Measurements from ENCODE around the gene FBXO38.

Gene FBXO38

DNA sequence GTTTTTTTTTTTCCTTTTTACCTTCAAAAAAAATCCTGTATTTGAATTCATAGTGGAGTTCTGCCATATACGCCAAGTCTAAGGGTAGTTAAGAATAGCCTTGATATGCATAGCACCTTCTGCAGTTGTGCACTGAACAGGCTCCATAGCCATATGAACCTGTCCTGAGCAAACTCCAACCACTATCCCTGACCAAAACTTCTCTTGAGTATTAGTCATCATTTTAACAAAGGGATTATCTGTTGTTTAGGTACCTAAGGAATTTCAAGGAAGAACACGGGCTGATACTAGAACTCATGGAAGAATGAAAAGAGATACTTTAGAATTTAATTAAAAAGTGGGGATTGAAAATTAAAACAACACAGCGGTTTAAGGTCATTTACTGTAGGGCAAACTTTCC is 1.9 kb upstream of the FBXO38 start:
- TF ChIP-seq, protein P1, sequence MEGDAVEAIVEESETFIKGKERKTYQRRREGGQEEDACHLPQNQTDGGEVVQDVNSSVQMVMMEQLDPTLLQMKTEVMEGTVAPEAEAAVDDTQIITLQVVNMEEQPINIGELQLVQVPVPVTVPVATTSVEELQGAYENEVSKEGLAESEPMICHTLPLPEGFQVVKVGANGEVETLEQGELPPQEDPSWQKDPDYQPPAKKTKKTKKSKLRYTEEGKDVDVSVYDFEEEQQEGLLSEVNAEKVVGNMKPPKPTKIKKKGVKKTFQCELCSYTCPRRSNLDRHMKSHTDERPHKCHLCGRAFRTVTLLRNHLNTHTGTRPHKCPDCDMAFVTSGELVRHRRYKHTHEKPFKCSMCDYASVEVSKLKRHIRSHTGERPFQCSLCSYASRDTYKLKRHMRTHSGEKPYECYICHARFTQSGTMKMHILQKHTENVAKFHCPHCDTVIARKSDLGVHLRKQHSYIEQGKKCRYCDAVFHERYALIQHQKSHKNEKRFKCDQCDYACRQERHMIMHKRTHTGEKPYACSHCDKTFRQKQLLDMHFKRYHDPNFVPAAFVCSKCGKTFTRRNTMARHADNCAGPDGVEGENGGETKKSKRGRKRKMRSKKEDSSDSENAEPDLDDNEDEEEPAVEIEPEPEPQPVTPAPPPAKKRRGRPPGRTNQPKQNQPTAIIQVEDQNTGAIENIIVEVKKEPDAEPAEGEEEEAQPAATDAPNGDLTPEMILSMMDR (IDR thresholded peaks at IDR 0.05; ENCODE audit: low read depth, low read length, missing control alignments): no peak
- no peak for DNase-seq (ENCODE audit: extremely low read depth, low read depth)
- no peak overlapping the region for H3K4me3 ChIP-seq (replicated peaks; ENCODE audit: low read depth, low read length)

DNA sequence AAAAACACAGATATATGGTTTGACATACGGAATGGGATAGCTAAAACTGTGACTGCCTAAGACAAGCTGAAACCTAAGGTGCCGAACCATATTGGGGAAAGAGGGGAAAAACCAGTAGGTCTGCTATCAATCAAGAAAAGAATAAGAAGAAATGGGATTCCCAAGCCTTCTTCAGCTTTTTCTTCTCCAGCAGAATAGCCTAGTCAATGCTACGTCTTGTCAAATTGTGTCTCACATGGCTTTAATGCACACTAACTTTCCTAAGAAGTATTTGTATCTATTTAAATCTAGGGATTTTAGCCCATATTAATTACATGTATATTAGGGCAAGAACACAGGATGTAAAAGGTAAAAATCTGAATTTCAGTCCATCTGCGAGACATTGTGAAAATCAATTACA is 797 bp upstream of the FBXO38 start:
- no peak for DNase-seq (ENCODE audit: extremely low read depth, low read depth)
- TF ChIP-seq, protein P1 (IDR thresholded peaks at IDR 0.05; ENCODE audit: low read depth, low read length, missing control alignments): no peak
- H3K4me3 ChIP-seq (replicated peaks; ENCODE audit: low read depth, low read length): peak overlapping the region; percentile 82

DNA sequence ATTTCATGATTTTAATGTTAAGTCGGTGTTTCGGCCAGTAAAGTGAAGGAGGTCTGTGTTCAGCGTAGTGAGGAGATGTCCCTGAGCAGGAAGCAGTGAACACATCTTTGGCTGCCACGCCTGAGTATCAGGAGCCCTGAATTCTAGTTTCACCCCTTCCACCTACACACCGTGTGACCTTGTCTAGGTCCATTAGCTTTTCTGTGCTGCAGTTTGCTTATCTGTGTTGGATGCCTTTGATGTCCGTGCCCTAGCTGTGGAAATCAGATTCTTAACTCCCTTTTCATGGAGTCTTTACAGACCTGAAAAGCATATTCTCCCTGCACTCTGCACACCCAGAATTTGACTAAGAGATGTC is 601 bp downstream of the FBXO38 start:
- DNase-seq (ENCODE audit: extremely low read depth, low read depth): no peak
- H3K4me3 ChIP-seq (replicated peaks; ENCODE audit: low read depth, low read length): peak overlapping the region; percentile 82
- TF ChIP-seq, protein P1 (IDR thresholded peaks at IDR 0.05; ENCODE audit: low read depth, low read length, missing control alignments): no peak

DNA sequence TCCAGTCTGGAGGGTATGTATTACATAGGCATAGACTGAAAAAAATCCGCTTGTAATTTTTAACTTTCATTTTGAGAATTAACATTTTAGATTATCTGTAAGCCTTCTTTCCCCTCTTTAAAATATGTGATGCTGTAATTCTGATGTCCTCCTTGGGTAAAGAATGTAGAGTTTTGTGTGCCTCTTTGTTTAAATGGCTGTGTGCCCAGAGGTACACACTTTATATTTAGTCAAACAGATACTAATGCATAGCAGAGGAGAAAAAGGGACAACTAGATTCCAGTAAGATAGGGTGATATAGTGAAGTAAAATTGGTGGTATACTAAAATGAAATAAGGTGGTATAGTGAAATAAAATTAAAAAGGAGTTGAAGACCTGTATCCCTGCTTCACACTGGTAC is 1.3 kb downstream of the FBXO38 start:
- TF ChIP-seq, protein P1 (IDR thresholded peaks at IDR 0.05; ENCODE audit: low read depth, low read length, missing control alignments): no peak
- peak overlapping the region; percentile 82 for H3K4me3 ChIP-seq (replicated peaks; ENCODE audit: low read depth, low read length)
- DNase-seq (ENCODE audit: extremely low read depth, low read depth): no peak

DNA sequence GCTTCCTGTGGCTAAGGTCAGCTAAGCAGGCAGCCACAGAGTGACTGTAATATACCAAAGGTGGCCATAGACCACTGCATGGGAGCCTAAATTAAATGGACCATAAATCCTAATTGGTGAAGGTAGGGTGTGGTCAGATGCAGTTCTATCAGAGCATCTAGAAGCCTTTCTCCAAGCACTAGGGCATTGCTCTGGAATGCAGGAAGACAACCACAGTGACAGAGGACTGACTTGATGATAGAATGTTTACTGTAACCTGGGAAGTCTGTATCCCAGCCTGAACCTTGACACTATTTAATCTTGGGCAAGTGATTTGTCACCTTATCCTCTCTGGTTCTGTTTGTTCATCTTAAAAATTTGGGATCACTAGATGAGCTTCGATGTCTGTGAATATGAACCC is 2.3 kb downstream of the FBXO38 start:
- TF ChIP-seq, protein P1 (IDR thresholded peaks at IDR 0.05; ENCODE audit: low read depth, low read length, missing control alignments): no peak
- DNase-seq (ENCODE audit: extremely low read depth, low read depth): no peak
- H3K4me3 ChIP-seq (replicated peaks; ENCODE audit: low read depth, low read length): no peak overlapping the region

DNA sequence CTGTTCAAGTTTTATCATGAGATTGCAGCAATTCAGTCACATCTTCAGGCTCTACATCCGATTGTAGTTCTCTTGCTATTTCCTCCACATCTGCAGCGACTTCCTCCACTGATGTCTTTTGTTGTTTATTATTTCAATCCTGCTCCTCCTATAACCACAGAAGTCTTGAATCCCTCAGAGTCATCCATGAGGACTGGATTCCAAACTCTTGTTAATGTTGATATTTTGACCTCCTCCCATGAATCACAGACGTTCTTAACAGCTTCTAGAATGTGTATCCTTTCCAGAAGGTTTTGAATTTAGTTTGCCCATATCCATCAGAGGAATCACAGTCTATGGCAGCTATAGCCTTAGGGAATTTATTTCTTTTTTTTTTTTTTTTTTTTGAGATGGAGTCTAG is 3.6 kb downstream of the FBXO38 start:
- TF ChIP-seq, protein P1 (IDR thresholded peaks at IDR 0.05; ENCODE audit: low read depth, low read length, missing control alignments): no peak
- H3K4me3 ChIP-seq (replicated peaks; ENCODE audit: low read depth, low read length): no peak overlapping the region
- DNase-seq (ENCODE audit: extremely low read depth, low read depth): peak; percentile 71

DNA sequence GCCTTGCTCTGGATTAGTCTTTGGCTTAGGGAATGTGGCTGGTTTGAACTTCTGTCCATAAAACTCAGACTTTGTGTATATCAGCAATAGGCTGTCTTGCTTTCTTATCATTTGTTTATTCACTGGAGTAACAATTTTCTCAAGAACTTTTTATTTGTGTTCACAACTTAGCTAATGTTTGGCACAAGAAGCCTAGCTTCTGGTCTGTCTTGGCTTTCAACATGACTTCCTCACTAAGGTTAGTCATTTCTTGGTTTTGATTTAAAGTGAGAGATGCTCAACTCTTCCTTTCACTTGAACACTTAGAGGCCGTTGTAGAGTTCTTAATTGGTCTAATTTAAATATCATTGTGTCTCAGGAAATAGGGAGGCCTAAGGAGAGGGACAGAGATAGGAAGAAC is 4.9 kb downstream of the FBXO38 start:
- TF ChIP-seq, protein P1 (IDR thresholded peaks at IDR 0.05; ENCODE audit: low read depth, low read length, missing control alignments): no peak
- H3K4me3 ChIP-seq (replicated peaks; ENCODE audit: low read depth, low read length): no peak overlapping the region
- no peak for DNase-seq (ENCODE audit: extremely low read depth, low read depth)
